Sigmoid colon (tissue), 7 donors: ENCODE data around the gene ADAMTS14. TPM values are rescaled to one million over a fixed set of nuclear protein-coding genes. Genes with fewer than 3 reads are reported as not detected.

ENCODE experiments used
- DNase-seq: peaks from one replicate; pipeline ENCODE4 v3.0.0-alpha.2; 2019
- H3K27ac ChIP-seq, 4 donors: fragments of 200-600 bp; sonication (generic); one replicate each; pipeline ENCODE4 v1.5.1; 2016 to 2019; ENCODE audit warnings: mild to moderate bottlenecking in 1 of 4
- H3K27me3 ChIP-seq, 3 donors: fragments of 200-600 bp; sonication (generic); one replicate each; pipeline ENCODE4 v1.5.1; 2019; ENCODE audit warnings: mild to moderate bottlenecking in 1 of 3
- H3K36me3 ChIP-seq, 4 donors: fragments of 200-600 bp; sonication (generic); one replicate each; pipeline ENCODE4 v1.5.1; 2016 to 2019
- H3K4me1 ChIP-seq, 4 donors: fragments of 200-600 bp; sonication (generic); one replicate each; pipeline ENCODE4 v1.5.1; 2017 to 2019
- H3K4me3 ChIP-seq, 4 donors: fragments of 200-600 bp; sonication (generic); one replicate each; pipeline ENCODE4 v1.5.1; 2017 to 2019; ENCODE audit warnings: mild to moderate bottlenecking in 2 of 4, moderate library complexity in 1 of 4
- H3K9me3 ChIP-seq, 4 donors: fragments of 200-600 bp in 3 of 4; sonication (generic) in 3 of 4; one replicate each; pipeline versions ENCODE4 v1.5.1 to v1.6.1; 2013 to 2019
- CTCF ChIP-seq, 4 experiments: fragments of 450-650 bp in 3 of 4; fragments of 200-600 bp in 1 of 4; IDR thresholded peaks; one replicate each; pipeline ENCODE4 v1.5.1; 2016 to 2019; ENCODE audit warnings: antibody characterized with exemption in 4 of 4, mild to moderate bottlenecking in 3 of 4, moderate library complexity in 2 of 4
- EP300 ChIP-seq, 4 donors: sonication (generic); formaldehyde crosslinking; IDR thresholded peaks; one replicate each; pipeline ENCODE4 v1.6.1; 2017; ENCODE audit warnings: antibody characterized with exemption in 4 of 4
- POLR2A ChIP-seq, 2 donors: fragments of 450-650 bp; IDR thresholded peaks; one replicate each; pipeline ENCODE4 v1.6.1; 2016; ENCODE audit warnings: antibody characterized with exemption in 2 of 2, mild to moderate bottlenecking in 2 of 2, moderate library complexity in 2 of 2
- POLR2AphosphoS5 ChIP-seq, 4 donors: sonication (generic); formaldehyde crosslinking; IDR thresholded peaks; one replicate each; pipeline ENCODE4 v1.6.1; 2017; ENCODE audit warnings: antibody characterized with exemption in 4 of 4
- WGBS, 2 donors: extraction: QIAGEN DNeasy Blood & Tissue Kit; methylation state at CpG; one replicate each; pipeline ENCODE4 v1.1.7; 2013; 5-methylcytosine and 5-hydroxymethylcytosine counted together
- intact Hi-C: fragments of 100-400 bp; cut with DNase I; formaldehyde crosslinking; loops from one replicate; pipeline ENCODE4 v1.15.1; 2023
- polyA plus RNA-seq, 3 donors: library from polyadenylated mRNA; stranded (reverse); fragments of 200-250 nt; gene quantifications; one replicate each; pipeline ENCODE4 v1.2.3, GENCODE V29; 2013
- total RNA-seq, 4 donors: library from RNA; depleted of rRNA; stranded (reverse); fragments of >200 nt; gene quantifications; one replicate each; pipeline ENCODE4 v1.1.0, GENCODE V29; 2016
- donor health status: healthy with polysubstance abuse.
- donor health status: Bipolar disorder and iron deficiency.
- donor health status: healthy.

ADAMTS14 gene
- total and polyA plus RNA-seq, 7 donors: under 0.01 to 1.1 (median 0.50) TPM; not detected in 1

- DNase-seq: no peak
- no peaks in the 10 kb centered on the region for H3K36me3 ChIP-seq
- intact Hi-C loops: no loop called here
- 81 to 84% methylated on average over 10 of the region's 10 CpGs for WGBS, 2 donors
- no peaks in the 10 kb centered on the region for H3K9me3 ChIP-seq
- no peak for TF ChIP-seq EP300 (IDR thresholded peaks at IDR 0.05)
- TF ChIP-seq POLR2AphosphoS5 (IDR thresholded peaks at IDR 0.05): no peak
- TF ChIP-seq POLR2A (IDR thresholded peaks at IDR 0.05): no peak
- no peak for TF ChIP-seq CTCF (IDR thresholded peaks at IDR 0.05)
- peaks cover 0 to 13% (median 0%) of the 10 kb centered on the region in 3 donors for H3K27me3 ChIP-seq
- H3K4me3 ChIP-seq: no peak overlapping the region
- no peak overlapping the region for H3K27ac ChIP-seq
- no peaks in the 10 kb centered on the region for H3K4me1 ChIP-seq
Measured at GRCh38 chr10:70679498-70679897, 7.2 kb downstream of the ADAMTS14 start.

- 66 to 71% methylated on average over 11 of the region's 11 CpGs for WGBS, 2 donors
- no peaks in the 10 kb centered on the region for H3K9me3 ChIP-seq
- TF ChIP-seq CTCF (IDR thresholded peaks at IDR 0.05) (no peak), POLR2A (IDR thresholded peaks at IDR 0.05) (no peak), POLR2AphosphoS5 (IDR thresholded peaks at IDR 0.05) (no peak), EP300 (IDR thresholded peaks at IDR 0.05) (no peak)
- H3K27me3 ChIP-seq: peaks cover 0 to 11% (median 0%) of the 10 kb centered on the region in 3 donors
- H3K4me1 ChIP-seq: no peaks in the 10 kb centered on the region
- intact Hi-C loops: no loop called here
- no peak overlapping the region for H3K27ac ChIP-seq
- H3K36me3 ChIP-seq: no peaks in the 10 kb centered on the region
- no peak overlapping the region for H3K4me3 ChIP-seq
- DNase-seq: no peak
Measured at GRCh38 chr10:70680899-70681730, 8.8 kb downstream of the ADAMTS14 start.

GRCh38 chr10:70681731-70682005 is 9.4 kb downstream of the ADAMTS14 start:
- peaks cover 0 to 11% (median 0%) of the 10 kb centered on the region in 3 donors for H3K27me3 ChIP-seq
- DNase-seq: no peak
- TF ChIP-seq POLR2AphosphoS5 (IDR thresholded peaks at IDR 0.05) (no peak), POLR2A (IDR thresholded peaks at IDR 0.05) (no peak), EP300 (IDR thresholded peaks at IDR 0.05) (no peak), CTCF (IDR thresholded peaks at IDR 0.05) (no peak)
- H3K4me1 ChIP-seq: no peaks in the 10 kb centered on the region
- H3K9me3 ChIP-seq: no peaks in the 10 kb centered on the region
- intact Hi-C loops: no loop called here
- H3K36me3 ChIP-seq: no peaks in the 10 kb centered on the region
- H3K4me3 ChIP-seq: no peak overlapping the region
- H3K27ac ChIP-seq: no peak overlapping the region
- 45 to 92% methylated on average over 2 of the region's 2 CpGs for WGBS, 2 donors

GRCh38 chr10:70682920-70683600 is 10.8 kb downstream of the ADAMTS14 start:
- Histone ChIP-seq H3K4me3 (no peak overlapping the region), H3K36me3 (no peaks in the 10 kb centered on the region), H3K27ac (no peak overlapping the region), H3K27me3 (peaks cover 0 to 11% (median 0%) of the 10 kb centered on the region in 3 donors), H3K9me3 (no peaks in the 10 kb centered on the region), H3K4me1 (no peaks in the 10 kb centered on the region)
- intact Hi-C loops: no loop called here
- WGBS, 2 donors: 67 to 69% methylated on average over 20 of the region's 20 CpGs
- DNase-seq: no peak
- TF ChIP-seq EP300 (IDR thresholded peaks at IDR 0.05) (no peak), CTCF (IDR thresholded peaks at IDR 0.05) (no peak), POLR2A (IDR thresholded peaks at IDR 0.05) (no peak), POLR2AphosphoS5 (IDR thresholded peaks at IDR 0.05) (no peak)
